GM18909 (cell line): ENCODE data around the gene TULP4.

Experiments
- ATAC-seq: cut with Tn5 transposase; IDR thresholded peaks from one replicate; pipeline ENCODE4 v1.9.1; 2021; ENCODE audit warnings: mild to moderate bottlenecking; ENCODE audit not compliant: unreplicated experiment, poor library complexity

Gene TULP4, protein sequence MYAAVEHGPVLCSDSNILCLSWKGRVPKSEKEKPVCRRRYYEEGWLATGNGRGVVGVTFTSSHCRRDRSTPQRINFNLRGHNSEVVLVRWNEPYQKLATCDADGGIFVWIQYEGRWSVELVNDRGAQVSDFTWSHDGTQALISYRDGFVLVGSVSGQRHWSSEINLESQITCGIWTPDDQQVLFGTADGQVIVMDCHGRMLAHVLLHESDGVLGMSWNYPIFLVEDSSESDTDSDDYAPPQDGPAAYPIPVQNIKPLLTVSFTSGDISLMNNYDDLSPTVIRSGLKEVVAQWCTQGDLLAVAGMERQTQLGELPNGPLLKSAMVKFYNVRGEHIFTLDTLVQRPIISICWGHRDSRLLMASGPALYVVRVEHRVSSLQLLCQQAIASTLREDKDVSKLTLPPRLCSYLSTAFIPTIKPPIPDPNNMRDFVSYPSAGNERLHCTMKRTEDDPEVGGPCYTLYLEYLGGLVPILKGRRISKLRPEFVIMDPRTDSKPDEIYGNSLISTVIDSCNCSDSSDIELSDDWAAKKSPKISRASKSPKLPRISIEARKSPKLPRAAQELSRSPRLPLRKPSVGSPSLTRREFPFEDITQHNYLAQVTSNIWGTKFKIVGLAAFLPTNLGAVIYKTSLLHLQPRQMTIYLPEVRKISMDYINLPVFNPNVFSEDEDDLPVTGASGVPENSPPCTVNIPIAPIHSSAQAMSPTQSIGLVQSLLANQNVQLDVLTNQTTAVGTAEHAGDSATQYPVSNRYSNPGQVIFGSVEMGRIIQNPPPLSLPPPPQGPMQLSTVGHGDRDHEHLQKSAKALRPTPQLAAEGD (N-terminal part only)

DNA sequence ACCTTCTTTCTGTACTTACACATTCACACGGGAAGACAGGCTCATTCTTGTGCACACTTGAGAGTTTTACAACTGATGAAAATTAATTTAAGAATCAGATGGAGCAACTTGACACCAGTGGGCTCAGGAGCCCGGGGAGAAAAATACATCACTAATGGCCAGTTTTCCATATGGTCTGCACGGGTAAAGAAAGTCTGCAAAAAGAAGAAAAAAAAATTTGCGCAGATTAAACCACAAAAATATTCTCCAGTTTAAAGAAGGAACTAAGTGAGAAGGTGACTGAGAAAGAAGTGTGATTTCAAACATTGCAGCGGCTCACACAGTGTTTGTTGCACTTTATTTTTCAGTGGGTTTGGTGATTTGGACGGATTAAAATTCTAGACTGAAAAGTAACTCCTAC is at the start of gene TULP4:
Gene TULP4, plus strand, starts transcription at position 301 of the 400 bp plus-strand sequence. CDS start 1,552 bp downstream, outside the sequence.
- no peak for ATAC-seq

DNA sequence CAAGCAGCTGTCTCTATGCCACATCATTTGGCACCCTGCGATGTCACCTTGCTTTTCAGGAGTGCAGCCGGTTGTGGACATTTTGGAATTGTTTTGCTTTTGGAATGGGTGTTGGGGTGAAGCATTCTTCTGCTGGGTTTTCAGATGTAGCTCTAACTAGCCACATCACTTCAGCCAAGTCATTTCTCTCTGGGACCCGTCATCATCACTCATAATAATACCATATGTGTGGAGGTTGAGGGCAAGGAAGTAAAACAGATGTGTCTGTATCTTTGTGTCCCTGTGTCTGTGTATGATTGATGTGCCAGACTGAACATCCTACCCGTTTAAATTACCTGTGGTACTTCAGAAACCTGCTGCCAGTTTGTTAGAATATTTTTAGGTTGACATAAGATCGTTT is 49.5 kb upstream of the TULP4 start:
- ATAC-seq = no peak

DNA sequence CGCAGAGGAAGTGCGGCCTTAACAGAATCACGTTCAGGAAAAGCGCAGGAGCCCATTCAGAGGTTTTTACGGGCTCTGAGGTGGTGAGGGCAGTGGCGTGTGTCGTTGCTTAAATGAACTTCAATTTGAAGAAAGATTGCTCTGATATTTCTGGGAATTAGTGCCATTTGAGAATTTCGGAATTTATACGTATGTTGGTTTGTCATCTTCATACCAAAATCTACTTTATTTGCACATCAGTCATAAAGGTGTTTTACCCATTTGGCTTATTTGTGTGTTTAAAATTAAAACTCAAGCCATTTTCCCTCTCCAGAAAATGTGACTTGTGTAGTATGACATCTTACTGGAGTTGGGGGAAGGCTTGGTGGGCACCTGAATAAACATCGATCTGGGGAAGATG is 48.1 kb upstream of the TULP4 start:
- no peak for ATAC-seq

DNA sequence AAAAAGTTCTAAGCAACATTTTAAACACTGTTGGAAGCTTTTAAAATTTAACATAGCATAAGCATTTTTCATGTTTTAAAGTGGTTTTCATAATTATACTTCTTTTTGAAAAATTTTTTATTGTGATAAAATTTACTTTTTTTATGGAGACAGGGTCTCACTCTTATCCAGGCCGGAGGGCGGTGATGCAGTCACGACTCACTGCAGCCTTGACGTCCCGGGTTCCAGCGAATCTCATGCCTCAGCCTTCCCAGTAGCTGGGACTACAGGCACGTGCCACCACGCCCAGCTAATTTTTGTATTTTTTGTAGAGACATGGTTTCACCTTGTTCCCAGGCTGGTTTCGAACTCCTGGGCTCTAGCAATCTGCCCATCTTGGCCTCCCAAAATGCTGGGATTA is 46.1 kb upstream of the TULP4 start:
- no peak for ATAC-seq

DNA sequence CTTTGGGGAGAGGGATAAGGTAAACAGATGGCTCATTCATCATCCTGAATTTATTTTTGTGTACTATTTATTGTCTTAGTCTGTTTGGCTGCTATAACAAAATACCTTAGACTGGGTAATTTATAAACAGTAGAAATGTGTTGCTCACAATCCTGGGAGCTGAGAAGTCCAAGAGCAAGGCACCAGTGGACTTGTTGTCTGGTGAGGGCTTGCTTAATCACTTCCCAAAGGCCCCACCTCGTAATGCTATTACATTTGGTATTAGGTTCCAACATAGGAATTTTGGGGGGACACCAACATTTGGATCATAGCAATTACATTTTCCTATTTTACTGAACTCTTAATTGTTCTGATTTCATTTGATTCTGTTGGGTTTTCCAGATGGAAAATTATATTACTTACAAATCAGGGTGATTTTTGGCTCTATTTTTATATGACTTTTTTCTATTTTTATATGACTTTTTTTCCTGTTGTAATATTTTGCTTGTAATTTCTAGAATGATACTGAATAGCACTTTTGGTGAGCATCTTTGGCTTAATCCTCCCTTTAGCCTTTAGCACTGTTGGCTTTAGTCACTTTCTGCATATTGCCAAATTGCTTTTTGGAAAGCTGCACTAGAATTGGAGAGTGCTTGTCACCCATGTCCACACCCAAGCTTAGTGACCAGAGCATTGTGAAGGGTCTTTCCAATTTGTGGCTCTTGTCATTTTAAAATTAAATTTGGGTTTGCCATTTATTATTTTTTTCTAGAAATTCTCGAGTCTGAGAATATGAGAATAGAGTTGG is 43.7 kb upstream of the TULP4 start:
- no peak for ATAC-seq

DNA sequence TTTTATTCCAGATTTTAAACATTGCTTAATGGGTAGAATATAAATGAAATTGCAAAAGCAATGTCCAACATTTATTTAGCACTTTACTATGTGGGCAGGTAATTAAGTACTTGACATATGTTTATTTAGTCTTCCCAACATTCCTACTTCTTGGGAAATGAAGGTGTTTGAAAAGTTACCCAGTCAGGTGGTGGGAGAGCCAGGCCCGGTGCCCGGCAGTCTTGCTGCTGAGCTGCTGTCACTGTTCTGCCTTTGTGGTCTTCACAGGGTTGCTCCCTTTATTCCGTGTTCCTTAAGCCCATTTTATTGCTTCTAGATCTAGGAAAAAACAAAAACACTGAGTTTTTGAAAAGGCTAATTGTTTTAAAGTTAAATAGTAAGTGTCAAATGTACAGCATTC is 42.6 kb upstream of the TULP4 start:
- ATAC-seq = no peak

DNA sequence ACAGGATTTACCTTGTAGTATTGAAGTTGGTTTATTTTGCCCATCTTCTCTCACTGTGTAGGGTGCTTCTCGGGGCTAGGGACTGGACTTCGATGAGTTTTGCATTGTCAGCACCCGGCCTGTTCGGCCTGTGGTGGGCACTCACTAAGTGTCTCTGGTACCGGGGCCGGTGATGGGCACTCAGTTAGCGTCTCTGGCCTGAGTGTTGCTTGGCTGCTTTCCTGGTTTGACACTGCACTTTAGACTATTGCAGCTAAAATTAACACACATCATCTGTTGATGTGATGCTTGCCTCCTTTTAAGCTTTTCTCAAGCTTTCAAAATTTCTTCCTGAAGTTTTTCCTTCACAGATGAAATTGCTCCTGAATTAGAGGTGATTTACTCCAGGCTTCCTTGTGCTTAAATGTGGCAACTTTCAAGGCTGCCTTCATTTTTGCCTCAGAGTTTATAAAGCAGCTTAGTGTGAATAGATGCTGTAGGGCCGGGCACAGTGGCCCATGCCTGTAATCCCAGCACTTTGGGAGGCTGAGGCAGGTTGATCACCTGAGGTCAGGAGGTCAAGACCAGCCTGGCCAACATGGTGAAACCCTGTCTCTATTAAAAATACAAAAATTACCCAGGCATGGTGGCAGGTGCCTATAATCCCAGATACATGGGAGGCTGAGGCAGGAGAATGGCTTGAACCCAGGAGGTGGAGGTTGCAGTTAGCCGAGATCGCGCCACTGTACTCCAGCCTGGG is 41.7 kb upstream of the TULP4 start:
- peak; percentile 8 for ATAC-seq

DNA sequence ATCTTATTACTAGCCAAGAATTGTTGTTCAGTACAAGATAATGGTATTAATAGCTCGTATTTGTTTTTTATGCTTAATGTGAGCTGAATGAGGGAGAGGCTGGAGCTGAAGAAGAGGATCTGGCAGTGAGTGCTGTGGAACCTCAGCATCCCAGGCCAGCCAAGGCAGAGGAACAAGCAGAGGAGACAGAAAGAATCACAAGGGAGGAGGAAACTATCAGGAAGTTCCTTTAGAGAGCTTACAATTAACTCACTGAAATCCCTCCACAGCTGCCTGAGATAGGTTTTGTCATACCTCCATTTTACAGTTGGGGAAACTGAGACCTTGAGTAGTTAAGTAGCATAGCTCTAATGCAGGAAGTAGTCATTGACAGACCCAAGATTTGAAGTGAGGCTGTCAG is 39.9 kb upstream of the TULP4 start:
- ATAC-seq = no peak

DNA sequence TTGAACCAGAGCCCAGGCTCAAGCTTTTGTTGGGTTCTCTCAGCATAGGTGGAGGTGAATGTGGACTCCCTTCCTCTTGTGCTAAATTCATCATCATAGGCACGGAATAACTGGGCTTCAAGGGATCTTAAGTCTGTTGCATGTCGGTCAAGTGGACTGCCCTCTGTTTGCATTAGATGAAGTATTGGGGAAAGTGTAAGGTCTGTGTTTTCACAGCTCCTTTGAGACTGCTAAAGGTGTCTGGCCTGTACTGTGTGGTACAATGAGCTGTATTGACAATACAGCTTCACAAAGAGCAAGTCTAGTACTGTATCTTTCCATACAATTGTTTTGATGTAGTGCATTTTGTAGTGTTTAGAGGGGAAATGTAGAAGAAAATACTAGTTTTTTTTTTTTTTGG is 34.3 kb upstream of the TULP4 start:
- ATAC-seq = no peak

DNA sequence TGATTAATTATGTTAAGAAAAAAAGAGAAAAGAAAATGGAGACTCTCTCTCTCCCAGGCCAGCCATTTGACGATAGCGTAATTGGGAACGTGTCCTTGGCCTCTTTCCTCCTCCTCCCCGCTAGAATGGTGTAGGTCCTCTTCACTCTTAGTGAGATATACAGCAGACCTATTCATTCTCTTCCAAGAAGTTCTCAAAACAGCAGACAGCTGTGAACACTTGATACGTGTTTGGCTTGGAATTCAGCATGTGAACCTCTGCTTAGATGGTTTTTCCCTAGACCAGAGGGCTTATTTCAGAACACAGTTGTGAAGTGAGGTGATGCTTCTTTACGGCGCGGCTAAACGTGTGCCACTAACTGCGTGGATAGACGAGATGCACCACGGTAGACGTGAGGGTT is 32.6 kb upstream of the TULP4 start:
- ATAC-seq = no peak

DNA sequence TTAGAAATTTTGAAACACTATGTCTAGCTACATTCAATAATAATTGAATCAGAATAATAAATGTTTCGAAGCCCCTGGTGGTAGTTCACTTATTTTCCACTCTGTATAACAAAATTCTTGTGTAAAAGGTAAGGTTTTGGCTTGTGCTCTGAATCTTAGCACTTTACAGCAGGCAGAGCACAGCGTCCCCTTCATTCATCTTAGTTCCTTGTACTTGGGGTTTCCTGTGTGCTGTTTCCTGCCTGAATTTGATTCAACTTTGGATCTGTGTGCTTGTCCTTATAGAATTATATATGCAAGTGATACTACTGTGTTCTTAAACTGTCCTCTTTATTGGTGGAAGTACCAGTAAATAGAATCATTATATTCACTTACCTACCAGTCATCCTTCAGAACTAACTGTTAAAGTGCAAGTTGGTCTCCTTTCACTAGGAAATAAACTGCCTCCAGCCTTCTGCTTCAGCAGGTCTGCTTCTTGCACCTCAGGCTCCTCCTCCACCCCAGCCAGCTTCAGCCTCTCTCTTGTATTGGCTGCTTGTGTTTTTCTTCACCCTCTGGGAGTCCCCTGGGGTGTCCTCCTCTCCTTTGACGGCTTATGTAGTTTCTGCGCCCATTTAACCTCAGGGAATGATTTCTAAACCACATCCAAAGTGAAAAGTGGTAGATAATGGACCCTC is 28.8 kb upstream of the TULP4 start:
- no peak for ATAC-seq

DNA sequence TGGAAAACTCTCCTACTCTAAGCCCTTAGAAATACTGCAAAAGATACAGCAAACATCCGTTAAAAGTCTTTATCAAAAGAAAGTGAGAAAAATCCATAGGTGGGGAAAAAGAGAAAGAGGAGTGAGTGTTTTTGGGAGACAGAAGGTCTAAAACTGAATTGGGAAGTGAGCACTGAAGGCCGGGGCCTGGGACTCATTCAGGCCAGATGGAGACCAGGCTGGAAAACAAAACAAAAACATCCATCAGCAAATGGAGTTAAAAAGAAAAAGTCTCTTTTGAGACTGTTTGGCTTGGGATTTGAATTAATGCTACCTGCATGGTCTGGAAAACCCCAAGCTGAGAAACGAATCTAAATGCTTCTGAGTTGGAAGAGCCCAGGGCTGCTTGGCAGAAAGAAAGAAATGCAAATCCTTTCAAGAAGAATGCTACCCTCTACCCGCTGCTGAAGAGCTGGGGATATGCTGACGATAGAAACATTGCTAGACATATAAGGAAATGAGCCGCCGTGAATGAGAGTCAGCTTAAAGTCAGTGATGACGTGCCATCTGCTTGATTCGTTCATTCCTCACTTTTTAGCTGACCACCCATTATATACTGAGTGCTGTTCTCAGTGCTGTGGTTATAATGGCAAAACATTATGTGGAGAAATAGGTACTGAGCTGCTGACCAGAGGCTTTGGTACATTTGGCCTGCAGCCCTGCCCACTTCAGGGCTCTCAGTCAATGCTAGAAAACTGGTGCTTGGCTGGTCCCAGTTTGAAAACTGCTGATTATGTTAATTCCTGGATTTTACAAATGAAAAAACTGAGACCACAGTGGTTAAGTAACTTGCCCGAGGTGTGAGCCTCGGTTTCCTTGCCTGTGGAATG is 28.0 kb upstream of the TULP4 start:
- ATAC-seq = no peak

DNA sequence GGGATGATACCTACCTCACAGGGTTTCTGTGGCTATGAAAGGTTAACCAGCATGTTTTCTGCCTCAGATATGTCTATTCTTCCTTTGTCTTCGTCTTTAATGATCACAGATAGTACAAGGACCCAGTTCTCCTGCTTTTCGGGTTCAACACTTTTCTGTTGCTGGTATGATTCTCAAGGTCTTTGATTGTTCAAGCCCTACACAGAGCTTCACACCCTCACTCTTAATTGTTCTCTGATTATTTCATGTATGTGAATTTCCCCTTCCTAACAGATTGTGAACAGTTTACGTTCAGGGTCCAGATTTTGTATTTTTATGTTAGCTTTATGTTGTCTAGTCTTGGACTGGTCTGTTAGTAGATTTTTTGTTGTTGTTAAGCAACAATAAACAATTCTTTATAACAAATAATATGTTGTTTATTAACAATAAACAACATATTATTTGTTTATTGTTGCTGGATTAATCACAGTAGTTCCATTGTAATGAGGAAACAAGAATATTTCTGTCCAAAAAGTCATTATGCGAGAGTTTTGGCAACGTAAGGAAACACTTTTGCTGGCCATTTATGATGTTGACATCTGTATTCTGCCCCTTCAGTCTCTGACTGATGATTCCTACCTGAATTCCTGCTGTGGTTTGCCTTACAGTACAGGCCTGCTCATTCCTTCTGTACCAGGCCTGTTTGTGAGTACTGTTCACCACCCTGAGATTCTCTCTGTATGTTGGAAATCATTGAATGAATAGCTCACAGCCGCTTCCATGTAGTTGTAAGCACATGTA is 27.2 kb upstream of the TULP4 start:
- ATAC-seq = no peak

DNA sequence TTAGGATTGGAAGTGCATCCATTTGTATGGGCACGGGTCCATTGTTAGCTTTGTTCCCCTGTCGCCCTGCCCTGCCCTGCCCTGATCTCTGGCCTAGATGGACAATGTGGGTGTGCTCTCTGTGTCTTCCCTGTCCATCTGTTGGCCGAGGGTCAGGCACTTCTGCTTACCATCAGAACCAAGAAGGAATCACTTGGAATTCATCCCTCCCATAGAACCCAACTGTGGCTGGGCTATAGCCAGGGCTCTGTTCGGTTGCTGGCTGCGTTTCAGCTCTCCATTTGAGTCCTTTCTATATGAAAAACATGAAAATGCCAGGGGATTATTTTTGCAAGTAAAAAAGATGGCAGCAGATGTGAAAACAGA is 26.6 kb upstream of the TULP4 start:
- no peak for ATAC-seq

DNA sequence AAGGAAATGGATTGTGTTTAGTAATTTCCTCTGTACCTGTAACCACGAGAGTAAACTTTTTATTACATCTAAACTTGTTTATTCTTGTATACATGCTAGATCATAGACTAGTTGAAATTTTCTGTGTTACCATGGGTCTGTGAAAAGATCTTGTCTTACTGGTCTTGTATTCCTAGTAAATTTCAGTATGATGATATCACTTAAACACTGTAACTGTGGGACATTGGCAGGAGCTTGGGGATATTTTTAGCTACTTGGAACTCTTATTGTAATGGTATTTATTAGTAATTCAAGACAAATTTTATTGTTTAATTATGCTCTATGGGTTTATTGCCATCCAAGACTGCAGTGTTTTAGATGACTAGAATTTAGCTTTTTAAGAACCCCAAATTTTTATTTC is 25.9 kb upstream of the TULP4 start:
- ATAC-seq = no peak

DNA sequence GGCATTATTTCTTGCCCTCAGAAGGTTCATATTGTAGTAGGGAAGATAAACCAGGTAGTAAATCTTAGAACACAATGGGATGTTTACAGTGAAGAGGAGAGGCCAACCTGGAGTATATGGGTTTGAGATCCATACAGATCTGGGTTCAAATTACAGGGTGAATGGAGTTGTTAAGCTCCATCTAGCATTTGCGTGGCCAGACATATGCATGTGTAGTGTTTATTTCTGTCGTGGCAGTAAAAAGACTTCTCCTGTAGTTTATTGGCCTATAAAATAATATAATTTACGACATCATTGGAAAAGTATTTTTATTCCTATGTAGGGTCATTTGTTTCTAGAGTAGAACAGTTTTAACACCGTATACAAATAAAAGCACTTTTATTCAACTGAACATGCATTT is 25.2 kb upstream of the TULP4 start:
- no peak for ATAC-seq

DNA sequence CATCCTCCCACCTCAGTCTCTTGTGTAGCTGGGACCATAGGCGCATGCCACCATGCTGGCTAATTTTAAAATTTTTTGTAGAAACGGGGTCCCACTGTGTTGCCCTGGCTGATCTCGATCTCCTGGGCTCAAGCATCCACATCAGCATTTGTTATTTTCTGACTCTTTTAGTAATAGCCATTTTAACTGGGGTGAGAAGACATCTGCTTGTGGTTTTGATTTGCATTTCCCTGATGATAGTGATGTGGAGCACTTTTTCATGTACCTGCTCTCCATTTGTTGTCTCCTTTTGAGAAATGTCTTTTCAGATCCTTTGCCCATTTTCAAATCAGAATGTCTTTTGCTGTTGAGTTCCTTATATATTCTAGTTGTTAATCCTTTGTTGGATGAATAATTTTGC is 22.2 kb upstream of the TULP4 start:
- ATAC-seq = peak; percentile 52

DNA sequence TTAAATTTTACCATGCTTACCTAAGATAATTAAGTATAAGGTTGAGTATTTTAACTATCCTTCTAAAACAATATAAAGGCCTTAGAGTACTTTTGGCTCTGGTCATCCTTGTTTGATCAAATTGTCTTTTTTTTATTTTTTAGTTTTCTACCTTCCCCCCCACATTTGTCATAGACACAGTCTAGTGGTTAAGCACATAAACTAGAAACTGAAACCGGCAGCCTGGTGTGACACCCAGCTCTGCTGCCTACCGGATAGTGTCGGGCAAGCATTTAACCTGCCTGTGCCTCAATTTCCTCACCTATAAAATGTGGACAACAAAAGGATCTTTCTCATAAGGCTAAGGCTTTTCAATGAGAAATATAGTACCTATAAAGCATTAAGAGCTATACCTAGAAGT is 21.6 kb upstream of the TULP4 start:
- peak; percentile 85 for ATAC-seq
